Smooth muscle cell (in vitro differentiated cells): ENCODE results near the gene SNX2. TPM values are rescaled to one million over a fixed set of nuclear protein-coding genes. Genes with fewer than 3 reads are reported as not detected.
A peak's percentile ranks its signal among the peaks of the same experiment; 100 is the strongest.

ENCODE experiments used
- DNase-seq: peaks from one replicate; lab custom pipeline; 2025; ENCODE audit not compliant: unreplicated experiment; lab: John Stamatoyannopoulos, UW
- H2AFZ ChIP-seq: fragments of 200-600 bp; sonication (generic); 2 replicates; pipeline ENCODE4 v1.6.0; 2016; ENCODE audit warnings: antibody characterized with exemption, low read depth, mild to moderate bottlenecking
- H3F3A ChIP-seq: fragments of 200-600 bp; sonication (generic); 2 replicates; pipeline ENCODE4 v1.6.0; 2017; ENCODE audit warnings: antibody characterized with exemption, low read depth
- H3K27ac ChIP-seq: fragments of 200-600 bp; sonication (generic); 2 replicates; pipeline ENCODE4 v1.5.1; 2016; ENCODE audit warnings: low read depth, mild to moderate bottlenecking
- H3K27me3 ChIP-seq: fragments of 200-600 bp; sonication (generic); 2 replicates; pipeline ENCODE4 v1.6.1; 2016; ENCODE audit warnings: low read depth, mild to moderate bottlenecking
- H3K36me3 ChIP-seq: fragments of 200-600 bp; sonication (generic); 2 replicates; pipeline ENCODE4 v1.5.1; 2016; ENCODE audit warnings: low read depth
- H3K4me1 ChIP-seq: fragments of 200-600 bp; sonication (generic); 2 replicates; pipeline ENCODE4 v1.5.1; 2016; ENCODE audit warnings: low read depth
- H3K4me2 ChIP-seq: fragments of 200-600 bp; sonication (generic); 2 replicates; pipeline ENCODE4 v1.6.0; 2016; ENCODE audit warnings: mild to moderate bottlenecking
- H3K4me3 ChIP-seq: fragments of 200-600 bp; sonication (generic); 2 replicates; pipeline ENCODE4 v1.5.1; 2016; ENCODE audit warnings: mild to moderate bottlenecking
- H3K79me2 ChIP-seq: fragments of 200-600 bp; sonication (generic); 2 replicates; pipeline ENCODE4 v1.6.0; 2016; ENCODE audit warnings: low read depth, mild to moderate bottlenecking
- H3K9ac ChIP-seq: fragments of 200-600 bp; sonication (generic); 2 replicates; pipeline ENCODE4 v1.6.0; 2016; ENCODE audit warnings: low read depth
- H3K9me3 ChIP-seq: fragments of 200-600 bp; sonication (generic); replicated peaks from 2 replicates; pipeline ENCODE4 v1.5.1; 2016; ENCODE audit warnings: low read depth
- H4K20me1 ChIP-seq: fragments of 200-600 bp; sonication (generic); 2 replicates; pipeline ENCODE4 v1.6.0; 2016; ENCODE audit warnings: low read depth
- WGBS: methylation state at CpG from one replicate; pipeline ENCODE4 v1.1.7; 2016; ENCODE audit warnings: low lambda C conversion rate; 5-methylcytosine and 5-hydroxymethylcytosine counted together
- polyA plus RNA-seq: library from polyadenylated mRNA; unstranded; fragments of >200 nt; fragmentation: Nextera tagmentation; extraction: Ambion mirVana; gene quantifications from 2 replicates; pipeline ENCODE4 v1.2.1, GENCODE V29; 2016
- total RNA-seq: library from RNA; depleted of rRNA; stranded (reverse); fragments of >200 nt; gene quantifications from 2 replicates; pipeline ENCODE4 v1.2.3, GENCODE V29; 2014
- TF ChIP-seq, protein P1 (sequence below): fragments of 200-600 bp; sonication (generic); IDR thresholded peaks from 2 replicates; pipeline ENCODE4 v1.5.1; 2017; ENCODE audit warnings: borderline replicate concordance, mild to moderate bottlenecking, antibody characterized with exemption; ENCODE audit not compliant: insufficient read depth, poor library complexity, severe bottlenecking

SNX2 gene
- total and polyA plus RNA-seq, 2 experiments from 2014 or later, result 70.1 to 89.3 TPM

DNA sequence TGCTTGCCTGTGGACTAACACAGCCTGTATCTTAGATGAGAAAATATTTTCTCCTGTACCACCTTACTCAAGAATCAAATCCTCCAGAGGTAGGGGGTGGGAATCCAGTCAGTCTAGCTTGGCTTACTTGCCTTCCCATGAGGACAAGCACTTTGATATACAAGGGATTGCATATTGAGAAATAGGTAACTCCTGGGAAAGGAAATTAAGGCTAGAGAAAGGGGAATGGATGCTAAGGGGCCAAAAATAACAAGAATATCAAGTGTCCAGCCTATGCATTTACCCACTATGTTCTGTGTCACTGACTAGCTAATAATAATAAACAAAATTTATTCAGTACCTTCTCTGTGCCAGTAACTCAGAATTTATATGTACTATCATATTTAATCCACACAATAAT, 21.4 kb upstream of the SNX2 start:
- peaks cover 14% of the 10 kb centered on the region for H3K4me1 ChIP-seq
- H3K27me3 ChIP-seq, result no peaks in the 10 kb centered on the region
- H3K9ac ChIP-seq, result no peak overlapping the region
- H3K4me3 ChIP-seq, result no peak overlapping the region
- no peaks in the 10 kb centered on the region for H4K20me1 ChIP-seq
- H3K36me3 ChIP-seq, result no peaks in the 10 kb centered on the region
- no peaks in the 10 kb centered on the region for H3K79me2 ChIP-seq
- H3K9me3 ChIP-seq, result no peaks in the 10 kb centered on the region
- no peak overlapping the region for H3K4me2 ChIP-seq
- DNase-seq, result no peak
- no peak overlapping the region for H2AFZ ChIP-seq
- TF ChIP-seq, protein P1, sequence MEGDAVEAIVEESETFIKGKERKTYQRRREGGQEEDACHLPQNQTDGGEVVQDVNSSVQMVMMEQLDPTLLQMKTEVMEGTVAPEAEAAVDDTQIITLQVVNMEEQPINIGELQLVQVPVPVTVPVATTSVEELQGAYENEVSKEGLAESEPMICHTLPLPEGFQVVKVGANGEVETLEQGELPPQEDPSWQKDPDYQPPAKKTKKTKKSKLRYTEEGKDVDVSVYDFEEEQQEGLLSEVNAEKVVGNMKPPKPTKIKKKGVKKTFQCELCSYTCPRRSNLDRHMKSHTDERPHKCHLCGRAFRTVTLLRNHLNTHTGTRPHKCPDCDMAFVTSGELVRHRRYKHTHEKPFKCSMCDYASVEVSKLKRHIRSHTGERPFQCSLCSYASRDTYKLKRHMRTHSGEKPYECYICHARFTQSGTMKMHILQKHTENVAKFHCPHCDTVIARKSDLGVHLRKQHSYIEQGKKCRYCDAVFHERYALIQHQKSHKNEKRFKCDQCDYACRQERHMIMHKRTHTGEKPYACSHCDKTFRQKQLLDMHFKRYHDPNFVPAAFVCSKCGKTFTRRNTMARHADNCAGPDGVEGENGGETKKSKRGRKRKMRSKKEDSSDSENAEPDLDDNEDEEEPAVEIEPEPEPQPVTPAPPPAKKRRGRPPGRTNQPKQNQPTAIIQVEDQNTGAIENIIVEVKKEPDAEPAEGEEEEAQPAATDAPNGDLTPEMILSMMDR, result no peak
- peak overlapping the region; percentile 78 for H3K27ac ChIP-seq
- H3F3A ChIP-seq, result no peaks in the 10 kb centered on the region

DNA sequence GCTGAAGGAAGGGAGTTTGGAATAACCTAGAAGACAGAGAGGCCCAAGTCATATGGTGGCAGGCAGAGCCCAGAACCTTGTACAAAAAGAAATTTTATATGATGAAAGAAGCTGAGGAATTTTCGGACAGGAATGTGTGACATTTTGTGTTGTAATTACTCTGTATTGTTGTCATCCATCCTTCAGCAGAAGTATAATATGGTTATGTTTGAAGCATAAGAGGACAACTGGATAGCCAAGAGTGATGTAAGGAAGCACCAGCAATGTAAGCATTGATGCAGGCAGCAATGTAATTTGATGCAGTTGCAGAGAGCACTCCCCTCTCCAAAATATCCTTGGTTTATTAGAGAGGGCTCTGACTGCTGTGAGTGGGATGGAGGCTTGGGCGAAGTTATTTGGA, 19.1 kb upstream of the SNX2 start:
- Histone ChIP-seq H3K4me3 (no peak overlapping the region), H3K27me3 (no peaks in the 10 kb centered on the region), H4K20me1 (no peaks in the 10 kb centered on the region), H3K4me1 (peaks cover 12% of the 10 kb centered on the region), H3K36me3 (no peaks in the 10 kb centered on the region), H3K27ac (peak overlapping the region; percentile 45), H3K9ac (no peak overlapping the region), H3K79me2 (no peaks in the 10 kb centered on the region), H2AFZ (peak overlapping the region; percentile 59), H3K4me2 (peak overlapping the region; percentile 13), H3F3A (no peaks in the 10 kb centered on the region), H3K9me3 (no peaks in the 10 kb centered on the region)
- WGBS, result 93% methylated on average over 2 of the region's 2 CpGs
- no peak for DNase-seq
- TF ChIP-seq, protein P1, result no peak

DNA sequence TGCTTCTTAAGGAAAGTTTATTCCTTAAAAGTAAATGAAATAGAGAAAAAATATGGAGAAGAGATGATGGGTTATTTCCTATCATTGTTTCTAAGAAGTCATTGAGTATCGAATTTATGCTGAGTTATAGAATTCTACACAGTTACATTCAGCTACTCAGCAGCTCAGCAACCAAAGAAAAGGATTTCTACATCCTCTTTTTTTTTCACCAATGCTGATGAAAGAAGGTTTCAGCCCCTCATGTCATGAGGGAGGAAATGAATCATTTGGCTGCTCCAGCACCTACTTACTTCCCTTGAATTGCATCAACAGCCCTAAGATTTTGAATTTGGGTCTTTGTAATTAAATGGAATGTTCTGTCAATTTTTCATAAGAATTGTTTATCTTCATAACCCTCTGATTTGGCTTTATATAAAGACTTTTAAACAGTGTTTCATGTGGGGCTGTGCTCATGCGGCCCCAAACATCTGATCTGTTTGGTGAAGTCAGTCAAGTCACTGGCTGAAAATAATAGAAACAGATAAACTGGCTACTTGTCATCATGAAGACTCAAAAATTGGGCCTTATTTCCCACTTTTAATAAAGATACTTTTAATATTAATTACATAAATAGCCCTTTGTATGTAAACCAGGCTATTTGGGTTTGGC, 18.5 kb upstream of the SNX2 start:
- Histone ChIP-seq H3K9ac (no peak overlapping the region), H3K27me3 (no peaks in the 10 kb centered on the region), H3K4me1 (peaks cover 11% of the 10 kb centered on the region), H3K36me3 (no peaks in the 10 kb centered on the region), H3K79me2 (no peaks in the 10 kb centered on the region), H2AFZ (peak overlapping the region; percentile 59), H3K4me3 (no peak overlapping the region), H3K4me2 (peak overlapping the region; percentile 13), H3F3A (no peaks in the 10 kb centered on the region), H3K27ac (peak overlapping the region; percentile 45), H3K9me3 (no peaks in the 10 kb centered on the region), H4K20me1 (no peaks in the 10 kb centered on the region)
- TF ChIP-seq, protein P1, result no peak
- DNase-seq, result no peak
- WGBS, result 85% methylated on average over 2 of the region's 2 CpGs

DNA sequence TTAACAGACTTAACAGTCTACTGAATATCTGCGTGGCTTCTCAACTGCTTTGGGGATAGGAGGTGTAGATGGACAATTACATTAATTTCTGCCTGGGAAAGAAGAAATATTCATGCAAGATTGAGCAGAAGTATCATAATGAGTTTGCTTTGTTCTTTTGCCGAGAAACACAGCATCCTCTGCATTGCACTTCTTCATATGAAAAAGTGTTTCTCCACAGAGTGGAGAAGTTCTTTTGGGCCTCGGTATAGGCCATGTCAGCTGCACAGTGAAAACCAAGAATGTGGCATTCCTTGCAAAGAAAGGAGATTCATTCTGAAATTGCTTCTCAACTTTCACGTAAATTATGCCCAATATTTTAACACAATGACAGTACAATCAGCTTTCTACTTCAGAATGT, 17.6 kb upstream of the SNX2 start:
- Histone ChIP-seq H3K9ac (no peak overlapping the region), H3K4me1 (peaks cover 6% of the 10 kb centered on the region), H4K20me1 (no peaks in the 10 kb centered on the region), H2AFZ (peak overlapping the region; percentile 46), H3K4me2 (no peak overlapping the region), H3K9me3 (no peaks in the 10 kb centered on the region), H3K36me3 (no peaks in the 10 kb centered on the region), H3F3A (no peaks in the 10 kb centered on the region), H3K27ac (no peak overlapping the region), H3K4me3 (no peak overlapping the region), H3K27me3 (no peaks in the 10 kb centered on the region), H3K79me2 (no peaks in the 10 kb centered on the region)
- no peak for DNase-seq
- WGBS, result 88% methylated on average over 4 of the region's 4 CpGs
- TF ChIP-seq, protein P1, result no peak
